Fibroblast of the conjunctiva (primary cell): ENCODE data around the gene IKZF2.

Source experiments
- DNase-seq: peaks from one replicate; pipeline ENCODE4 v3.0.0-alpha.2; 2010; ENCODE audit warnings: low read depth

The IKZF2 gene

DNA sequence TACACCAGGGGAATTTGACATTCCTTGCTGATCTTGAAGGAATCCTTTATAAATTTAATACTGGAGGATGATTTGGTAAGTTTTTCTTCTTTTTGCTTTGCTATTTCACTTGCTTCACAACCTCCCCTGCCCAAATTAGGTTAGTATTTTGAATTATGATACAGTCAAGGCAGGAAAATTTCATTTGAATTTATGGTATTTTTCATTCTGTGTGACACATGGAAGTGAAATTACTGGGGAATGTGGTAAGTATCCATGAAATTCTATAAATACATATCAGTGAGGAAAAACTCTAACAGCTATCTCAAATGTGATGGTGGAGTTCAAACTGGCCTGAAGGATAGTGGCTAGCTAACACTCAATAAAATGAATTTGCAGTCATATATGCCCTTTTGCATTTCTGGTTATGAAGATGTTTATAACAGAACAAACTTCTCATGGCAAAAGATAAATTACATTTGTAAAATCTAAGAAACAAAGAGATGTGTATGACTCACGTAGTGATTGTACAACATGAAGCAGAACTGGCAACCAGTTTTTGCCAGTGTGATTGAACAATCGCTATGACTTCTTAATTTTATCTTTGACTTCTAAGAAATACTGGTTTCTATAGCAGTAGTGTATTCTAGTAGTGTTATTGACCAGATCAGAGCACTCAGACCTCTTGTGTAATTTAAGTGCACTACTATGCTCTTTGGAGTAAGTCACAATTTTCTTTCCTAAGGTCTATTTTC lies 152.6 kb downstream of the IKZF2 start:
- no peak for DNase-seq

DNA sequence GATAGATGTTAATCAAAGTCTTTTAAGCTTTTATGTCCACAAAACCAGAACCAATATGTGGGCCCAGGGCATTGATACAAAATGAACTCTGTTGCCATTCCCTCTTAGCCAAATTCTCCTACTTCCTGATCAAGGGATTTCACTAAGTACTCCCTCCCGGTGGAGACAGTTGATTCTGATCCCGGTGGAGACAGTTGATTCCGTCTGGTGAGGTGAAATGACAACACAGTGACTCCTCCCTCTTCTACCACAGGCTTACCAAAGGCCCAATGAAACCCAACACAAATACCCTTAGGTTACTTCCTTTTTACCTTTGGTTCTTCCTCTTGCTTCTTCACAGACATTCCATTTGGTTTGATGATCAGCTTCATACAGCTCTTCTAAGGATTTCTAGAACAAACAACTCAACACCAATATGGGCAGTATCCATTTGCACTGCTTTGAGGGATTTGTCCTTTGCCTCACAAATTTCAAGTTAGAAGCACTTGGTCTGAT lies 153.8 kb downstream of the IKZF2 start:
- DNase-seq = no peak

DNA sequence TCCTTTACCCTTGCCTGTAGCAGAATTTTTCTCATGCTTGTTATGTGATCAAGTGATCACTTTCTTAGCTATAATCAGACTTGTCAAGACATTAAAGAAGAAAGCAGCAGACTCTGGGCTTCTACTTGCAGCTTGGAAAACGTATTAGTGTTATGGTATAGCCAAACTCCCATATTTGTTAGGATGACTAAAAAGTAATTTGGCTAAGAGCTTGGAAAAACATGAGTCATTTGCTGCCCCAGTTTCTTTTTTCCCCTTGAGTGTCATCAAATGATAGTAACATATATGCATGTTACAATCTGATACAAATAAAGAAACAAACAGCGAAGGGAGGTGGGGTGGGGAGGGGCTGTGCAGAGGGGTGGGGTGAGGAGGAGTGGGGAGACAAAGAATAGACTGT lies 155.5 kb downstream of the IKZF2 start:
- DNase-seq = peak; percentile 27

DNA sequence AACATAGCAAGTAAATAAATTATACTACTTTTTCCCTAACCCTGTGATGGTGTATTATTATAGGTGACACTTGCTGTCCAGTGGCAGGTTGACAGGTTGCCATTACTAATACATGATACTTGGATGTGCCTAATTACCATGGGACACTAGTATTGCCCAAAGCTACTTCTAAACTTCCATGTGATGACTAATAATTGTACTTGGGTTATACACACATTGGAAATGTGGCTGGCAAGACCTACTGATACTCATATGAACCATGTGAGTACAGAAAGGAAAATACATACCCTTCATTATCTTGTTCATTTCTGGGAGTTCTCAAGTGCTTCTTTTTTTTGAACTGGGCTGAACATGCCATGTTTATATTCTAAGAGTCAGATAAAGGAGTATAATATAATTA lies 156.4 kb downstream of the IKZF2 start:
- DNase-seq = no peak

DNA sequence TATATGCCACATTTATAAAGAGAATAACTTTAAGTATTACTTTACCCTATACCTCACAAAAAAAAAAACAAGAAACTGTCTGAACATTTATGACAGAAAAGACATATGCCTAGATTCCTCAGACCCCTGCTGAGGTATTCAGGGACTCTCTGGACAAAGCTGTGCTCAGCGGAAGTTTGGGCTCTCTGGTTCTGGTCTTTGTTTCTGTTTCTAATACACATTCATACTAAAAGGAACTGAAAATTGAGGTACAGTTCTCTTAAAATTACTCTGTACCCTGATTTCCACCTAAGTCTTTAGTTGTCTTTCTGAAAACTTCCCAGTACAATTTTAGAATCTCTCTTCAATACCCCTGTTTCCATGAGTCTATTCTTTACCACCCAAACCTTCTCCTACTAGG lies 160.3 kb downstream of the IKZF2 start:
- DNase-seq = no peak

DNA sequence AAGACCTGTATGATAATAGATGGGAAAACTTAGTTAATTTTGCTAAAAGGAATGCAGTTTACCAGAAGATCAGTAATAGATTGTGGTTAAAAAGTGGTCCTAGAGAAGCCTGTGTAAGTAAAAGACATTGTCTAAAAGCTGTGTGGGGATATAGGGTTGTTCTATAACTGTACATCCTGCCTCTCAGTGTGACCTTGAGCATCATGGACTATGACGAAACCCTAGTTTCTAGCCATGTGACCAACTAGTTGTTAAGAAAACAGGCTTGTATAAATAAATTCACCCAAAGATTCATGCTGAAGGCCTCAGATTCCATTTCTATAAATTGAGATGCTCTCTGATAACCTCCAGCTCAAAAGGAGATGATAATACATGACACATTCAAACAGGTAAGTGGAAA lies 160.7 kb downstream of the IKZF2 start:
- no peak for DNase-seq

DNA sequence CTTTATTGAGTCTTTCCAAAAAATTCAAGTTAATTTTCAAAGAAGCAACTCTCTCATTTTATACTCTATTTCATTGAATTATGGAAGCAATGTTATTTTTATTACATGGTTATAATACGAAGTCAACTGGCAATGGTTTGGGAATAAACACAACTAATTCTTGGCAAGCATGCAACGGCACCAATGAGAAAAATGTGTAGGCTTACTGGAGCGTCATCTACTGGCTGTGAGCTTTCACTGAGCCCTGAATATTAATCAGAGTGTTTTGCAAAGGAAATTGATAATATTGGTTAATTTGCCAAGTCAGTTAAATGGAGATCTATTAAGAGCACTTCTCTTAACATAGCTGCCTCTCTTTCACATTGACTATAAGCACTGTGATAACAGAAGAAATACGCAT lies 163.9 kb downstream of the IKZF2 start:
- DNase-seq = no peak

DNA sequence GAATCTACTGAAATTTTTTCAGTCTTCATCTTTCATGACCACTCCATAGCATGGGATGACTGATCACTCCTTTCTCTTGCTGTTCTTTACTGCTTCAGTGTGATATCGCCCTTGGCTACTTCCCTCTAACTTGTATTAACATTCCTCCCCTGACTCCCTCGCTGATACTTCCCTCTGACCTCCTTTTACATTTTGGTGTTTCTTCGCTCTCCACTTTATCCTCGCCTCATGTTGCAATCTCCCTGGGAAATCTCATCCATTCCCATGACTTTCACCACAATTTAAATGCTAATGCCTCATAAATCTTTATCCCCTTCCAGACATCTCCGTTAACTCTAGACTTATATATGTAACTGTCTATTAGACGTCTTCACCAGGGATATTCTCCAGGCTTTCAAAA lies 167.3 kb downstream of the IKZF2 start:
- no peak for DNase-seq

DNA sequence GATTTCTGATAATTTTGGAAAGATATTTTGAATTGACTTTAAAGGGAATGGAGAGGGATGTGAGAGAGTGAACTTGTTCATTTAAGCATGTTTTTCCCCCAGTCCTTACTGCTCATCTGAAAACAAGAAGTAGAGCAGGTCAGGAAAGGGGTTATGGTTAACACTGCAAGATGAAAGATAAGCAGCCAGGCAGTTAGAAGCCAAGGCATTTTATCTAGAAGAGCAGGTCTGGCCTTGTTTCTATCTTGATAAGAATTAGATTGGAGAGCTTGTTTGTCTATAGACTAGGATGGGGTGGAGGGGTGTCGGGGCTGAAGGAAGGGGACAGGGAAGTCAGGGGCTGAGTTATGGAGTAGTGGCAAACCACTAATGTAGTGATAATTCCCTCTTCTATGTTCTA lies 171.6 kb downstream of the IKZF2 start:
- DNase-seq = no peak

DNA sequence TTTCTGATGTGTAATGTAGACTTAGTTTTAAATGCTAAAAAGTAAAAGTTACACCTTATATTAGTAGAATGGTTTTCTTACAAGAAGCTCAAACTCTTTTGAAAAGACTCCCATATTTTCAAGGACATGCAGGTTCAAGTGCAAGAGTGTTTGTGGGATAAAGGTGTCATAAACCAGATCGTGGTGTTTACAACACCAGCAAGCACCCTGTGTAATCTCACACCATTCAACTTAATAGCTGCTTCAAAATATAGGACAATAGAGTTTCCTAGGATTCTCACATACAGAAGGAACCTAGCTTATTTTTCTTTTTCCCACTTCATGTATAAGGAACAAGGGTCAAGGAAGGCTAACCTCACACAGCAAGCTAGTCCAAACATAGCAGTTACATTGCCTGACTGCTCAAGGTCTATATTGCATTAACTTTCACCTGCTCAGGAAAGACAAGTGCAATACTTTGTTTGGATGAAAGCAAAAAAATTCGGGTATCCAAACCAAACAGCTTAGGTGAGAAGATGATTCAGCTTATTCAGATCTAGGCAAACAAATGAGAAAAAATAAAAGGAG lies 172.3 kb downstream of the IKZF2 start:
- DNase-seq = no peak

DNA sequence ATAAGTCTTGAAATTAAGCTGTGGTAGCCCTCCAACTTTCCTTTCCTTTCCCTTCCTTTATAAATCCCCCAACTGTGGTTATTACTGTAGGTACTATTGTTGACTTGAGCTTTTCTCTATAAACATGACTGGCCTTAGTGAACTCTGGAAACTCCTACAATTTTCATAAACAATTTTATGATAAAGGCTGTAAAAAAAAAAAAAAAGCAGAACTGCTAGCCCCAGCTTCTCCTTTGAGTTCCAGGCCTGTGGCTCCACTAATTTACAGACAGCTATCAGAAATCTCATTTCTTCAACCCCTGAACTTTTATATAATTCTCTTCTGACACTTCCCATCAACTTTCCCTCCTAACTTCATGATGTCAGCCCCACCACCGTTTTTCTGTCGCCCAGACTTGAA lies 174.3 kb downstream of the IKZF2 start:
- DNase-seq = no peak

DNA sequence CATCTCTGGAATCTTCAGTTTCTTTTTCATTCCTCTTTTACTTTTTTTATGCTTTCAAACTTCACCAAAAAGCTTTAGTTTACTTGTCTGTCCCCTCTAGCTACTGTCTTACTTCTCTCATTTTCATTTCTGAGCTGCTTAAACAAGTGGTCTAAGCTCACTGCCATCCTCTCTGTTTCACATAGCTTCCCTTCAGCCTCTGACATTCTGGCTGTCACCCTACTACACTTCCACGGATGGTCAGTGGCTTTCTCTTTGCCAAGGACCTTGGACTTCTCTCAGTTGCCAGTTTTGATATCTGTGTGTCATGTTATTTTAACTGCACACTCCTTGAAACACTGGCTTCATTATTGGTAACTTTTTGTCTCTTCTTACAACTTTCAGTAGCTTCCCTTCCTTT lies 176.1 kb downstream of the IKZF2 start:
- no peak for DNase-seq

DNA sequence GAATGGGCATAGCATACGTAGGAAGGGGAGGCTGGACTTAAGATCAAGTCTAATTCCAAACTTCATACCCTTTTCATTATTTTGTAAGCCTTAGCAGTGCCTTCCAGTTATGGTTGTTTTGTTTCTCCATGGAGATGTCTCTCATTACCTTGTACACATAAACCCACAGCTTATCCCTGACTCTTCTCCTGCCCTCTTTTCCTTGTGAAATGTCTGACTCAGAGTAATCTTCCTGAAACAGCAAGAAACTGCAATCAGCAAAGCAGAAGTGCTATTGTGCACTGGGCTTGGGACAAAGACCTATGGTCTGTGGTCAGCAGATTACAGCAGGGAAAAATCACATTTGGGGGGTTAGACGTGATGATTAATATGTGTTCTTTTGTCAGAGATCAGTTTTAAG lies 176.7 kb downstream of the IKZF2 start:
- DNase-seq = peak; percentile 34

DNA sequence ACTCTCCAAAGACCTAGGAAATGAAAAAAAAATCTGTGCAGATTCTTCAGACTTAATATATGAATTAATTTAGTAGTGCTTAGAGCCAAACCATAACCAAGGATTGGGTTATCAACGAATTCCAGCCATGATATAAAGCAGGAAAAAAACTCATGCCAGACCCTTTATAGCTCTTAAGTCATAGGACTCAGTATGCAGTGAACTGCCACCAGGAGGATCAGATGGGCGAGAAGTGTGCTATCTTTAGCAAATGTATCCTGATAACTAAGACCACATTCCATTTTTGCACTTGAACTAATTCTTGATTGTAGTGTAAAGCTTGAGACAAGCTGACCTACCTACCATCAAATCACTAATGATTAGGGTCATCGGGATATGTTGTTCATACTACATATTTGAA lies 178.1 kb downstream of the IKZF2 start:
- DNase-seq = no peak

DNA sequence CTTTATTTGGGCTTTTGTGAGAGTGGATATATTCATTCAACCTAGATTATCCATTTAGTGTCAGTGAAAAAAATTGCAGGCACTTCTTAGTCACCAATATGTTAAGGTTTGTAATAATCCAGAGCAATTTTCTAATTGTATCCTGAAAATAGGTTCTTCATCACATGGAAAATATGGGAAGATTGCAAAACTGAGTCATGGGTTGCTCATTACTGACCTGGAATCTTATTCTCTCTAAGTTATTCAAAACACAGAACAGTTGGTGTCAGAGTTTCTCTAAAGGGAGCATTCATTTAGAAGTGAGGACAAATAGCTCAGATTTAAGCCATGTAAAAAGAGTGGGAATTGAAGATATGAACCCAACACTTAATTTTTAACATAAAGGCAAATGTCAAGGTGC lies 181.3 kb downstream of the IKZF2 start:
- DNase-seq = no peak

DNA sequence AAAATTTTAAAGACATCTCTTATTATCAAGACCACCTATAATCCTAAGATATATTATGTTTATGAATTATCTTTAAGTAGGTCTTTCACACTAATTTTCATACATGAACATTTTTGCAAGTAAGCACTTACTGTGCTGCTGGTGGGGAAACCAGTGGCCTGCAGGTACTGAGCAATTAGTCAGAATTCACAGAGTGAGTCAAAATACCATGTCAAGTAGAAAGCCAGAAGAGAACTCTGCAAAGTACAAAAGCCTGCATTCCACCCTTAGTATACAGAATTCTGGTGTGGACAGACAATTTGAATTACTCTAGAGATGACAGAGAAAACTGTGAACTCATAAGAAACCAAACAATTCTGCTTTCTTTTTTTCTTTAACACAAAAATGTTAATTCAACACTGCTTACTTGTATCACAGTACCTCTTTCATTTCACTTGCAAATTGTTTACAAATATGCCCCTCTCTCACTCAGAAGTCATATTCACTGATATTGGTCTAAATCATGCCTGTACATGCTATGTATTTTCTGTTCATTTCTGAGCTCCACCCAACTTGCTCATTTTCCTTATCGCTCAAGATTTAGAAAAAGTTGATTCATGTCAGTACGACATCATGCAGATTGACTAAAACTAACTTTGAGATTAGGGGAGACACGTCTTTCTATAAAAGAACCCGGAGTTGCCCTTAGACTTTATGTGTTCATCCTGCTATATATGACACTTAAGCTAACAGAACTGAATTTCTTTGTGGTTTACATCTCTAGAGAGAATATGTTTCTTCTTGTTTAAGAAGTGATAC lies 182.9 kb downstream of the IKZF2 start:
- no peak for DNase-seq

DNA sequence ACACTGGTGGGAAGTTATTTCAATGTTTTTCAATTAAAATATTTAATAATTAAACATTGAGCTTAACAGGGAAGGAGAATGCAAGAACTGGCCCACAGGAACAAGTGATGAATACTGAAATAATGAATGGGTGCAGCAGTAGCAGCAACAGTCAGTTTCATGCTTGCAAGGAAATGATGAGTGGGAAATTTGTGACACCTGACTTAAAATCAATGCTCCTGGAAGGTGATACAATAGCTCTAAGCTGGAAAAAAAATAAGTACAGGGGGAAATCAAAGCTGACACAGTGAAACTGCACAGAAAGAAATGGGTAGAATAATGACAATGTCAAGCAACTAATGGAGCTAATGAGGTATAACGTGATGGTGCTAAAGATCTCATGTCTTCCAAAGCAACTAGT lies 184.5 kb downstream of the IKZF2 start:
- no peak for DNase-seq

DNA sequence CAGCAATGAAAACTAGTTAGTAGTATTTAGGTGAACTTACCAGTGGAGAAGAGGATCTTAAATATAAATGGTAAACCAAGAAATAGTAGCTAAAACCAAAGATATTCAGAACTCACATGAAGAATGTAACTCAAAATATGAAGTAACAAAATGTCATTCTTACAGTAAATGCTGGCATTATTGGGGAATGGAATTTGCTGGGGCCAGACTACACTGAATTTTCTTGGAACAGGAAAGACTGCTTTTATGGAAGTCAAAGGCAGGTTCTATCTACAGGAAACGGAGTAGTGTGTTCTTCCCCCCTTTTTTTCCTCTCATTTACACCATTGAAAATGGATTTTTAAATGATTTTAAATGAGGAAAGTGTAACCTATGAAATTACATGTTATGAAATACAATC lies 188.7 kb downstream of the IKZF2 start:
- no peak for DNase-seq

DNA sequence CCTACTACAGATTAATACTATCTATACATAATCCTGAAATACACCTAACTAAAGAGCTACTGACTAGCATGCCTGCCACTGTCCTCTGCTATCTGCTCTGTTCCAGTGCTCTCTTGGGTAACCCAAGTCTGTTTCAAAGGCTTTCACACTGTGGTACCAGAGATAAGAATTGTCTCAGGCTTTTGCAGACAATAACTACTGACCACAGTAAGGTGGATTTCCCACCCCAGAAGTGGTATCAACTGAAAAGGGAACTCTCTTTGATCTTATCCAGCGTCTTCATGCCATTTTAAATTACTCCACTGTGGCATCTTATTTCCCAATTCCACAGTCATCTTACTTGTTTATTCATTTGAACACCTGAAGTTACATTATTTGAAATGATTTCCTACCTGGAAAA lies 190.2 kb downstream of the IKZF2 start:
- no peak for DNase-seq

DNA sequence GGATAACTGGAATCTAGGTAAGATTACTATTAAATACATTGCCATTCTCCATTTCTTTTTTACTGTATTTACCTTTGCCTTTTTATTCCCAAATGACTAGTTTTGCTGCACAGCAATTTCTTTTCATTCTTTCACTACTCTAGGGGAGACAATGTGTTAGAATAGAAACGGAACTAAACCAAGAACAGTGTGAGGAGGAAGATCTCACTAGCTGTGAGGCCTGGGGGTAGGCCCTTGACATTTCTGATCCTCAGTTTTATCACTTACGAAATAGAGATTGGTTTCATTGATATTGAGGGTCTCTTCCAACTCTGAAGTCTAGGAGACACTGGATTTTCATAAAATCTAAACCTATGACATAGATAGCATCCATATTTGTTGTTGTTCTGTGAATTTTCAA lies 191.1 kb downstream of the IKZF2 start:
- DNase-seq = no peak

DNA sequence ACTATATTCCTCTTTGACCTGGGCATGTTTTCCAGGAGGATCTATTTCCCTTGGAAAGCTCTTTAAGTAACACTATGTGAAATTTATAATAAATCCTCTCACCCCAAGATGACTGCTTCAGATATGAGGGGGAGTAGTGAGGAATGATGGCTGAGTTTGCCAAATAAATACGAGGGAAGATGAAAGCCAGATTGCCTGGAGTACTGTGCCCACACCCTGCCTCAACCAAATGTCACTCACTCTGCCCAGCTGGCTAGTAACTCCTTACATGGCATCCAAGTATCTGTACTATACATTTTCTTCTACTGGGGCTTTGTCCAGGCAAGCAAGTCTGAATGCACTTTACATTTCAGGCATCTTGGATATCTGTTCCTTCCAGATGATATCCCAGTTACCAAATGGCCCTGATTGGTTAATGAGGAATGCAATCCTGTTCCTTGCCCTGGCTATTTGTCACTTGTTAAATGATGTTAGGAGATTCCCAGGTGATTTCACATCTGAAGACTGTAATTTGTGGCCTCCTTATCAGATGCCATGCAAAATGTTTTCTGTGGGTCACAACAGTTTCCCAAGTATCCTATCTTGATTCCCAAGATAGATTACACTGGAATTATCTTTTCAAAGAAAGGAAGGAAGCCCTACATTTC lies 191.8 kb downstream of the IKZF2 start:
- no peak for DNase-seq

DNA sequence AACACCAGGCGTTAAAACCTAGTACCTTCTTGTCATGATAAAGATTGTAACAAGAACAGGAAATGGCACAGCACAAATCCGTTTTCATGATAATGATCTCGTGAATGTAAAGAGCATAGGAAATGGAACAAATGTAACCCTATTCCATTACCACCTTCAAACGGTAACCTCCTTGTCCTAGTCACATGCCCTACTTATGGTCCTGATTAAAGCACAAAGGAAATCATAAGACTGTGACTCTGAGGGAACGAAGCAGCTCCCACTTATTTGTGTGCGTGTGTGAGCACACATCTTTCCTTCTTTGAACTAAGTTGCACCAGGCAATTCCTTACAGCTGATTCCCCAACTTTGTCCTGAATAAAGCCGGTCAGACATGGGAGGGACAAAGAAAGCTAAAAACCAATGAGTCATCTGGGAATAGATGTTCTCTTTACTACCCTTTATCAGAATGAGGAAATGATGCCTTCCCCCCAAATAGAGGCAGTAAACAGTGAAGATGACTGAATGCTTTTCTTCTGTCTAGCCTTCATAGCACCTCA lies 192.6 kb downstream of the IKZF2 start:
- DNase-seq = no peak

DNA sequence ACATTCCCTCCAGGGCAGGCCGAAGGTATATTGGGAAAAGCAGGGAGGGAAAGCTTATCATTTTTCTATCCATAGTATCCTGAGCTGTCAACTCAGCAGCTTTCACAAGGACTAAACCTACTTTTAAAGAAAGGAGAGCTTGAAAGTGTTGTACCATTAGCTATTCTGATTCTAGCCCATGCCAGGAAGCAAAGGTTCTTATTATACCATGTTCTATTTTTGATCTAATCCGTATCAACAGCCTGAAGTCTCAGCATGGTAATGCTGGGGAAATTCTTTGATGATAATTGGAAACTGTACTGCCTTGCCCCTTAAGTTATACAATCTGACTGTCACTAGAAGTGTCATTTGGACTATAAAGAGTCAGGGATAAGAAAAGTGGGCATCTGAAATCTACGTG lies 193.3 kb downstream of the IKZF2 start:
- no peak for DNase-seq
